SK-N-SH (cell line): Measurements from ENCODE around the gene DEXI.

ENCODE experiments used
- CTCF ChIP-seq: fragments of 200-600 bp; sonication (generic); IDR thresholded peaks from 2 replicates; pipeline ENCODE4 v1.6.1; 2017; ENCODE audit warnings: antibody characterized with exemption, mild to moderate bottlenecking, moderate library complexity
- EZH2phosphoT487 ChIP-seq: fragments of 200-600 bp; sonication (generic); IDR thresholded peaks from 2 replicates; pipeline ENCODE4 v1.6.1; 2017; ENCODE audit warnings: low read depth, mixed run types, mild to moderate bottlenecking, antibody characterized with exemption, moderate library complexity, borderline replicate concordance
- JUND ChIP-seq: IDR thresholded peaks from 2 replicates; pipeline ENCODE4 v1.4.0; 2012
- REST ChIP-seq: IDR thresholded peaks from 2 replicates; pipeline ENCODE4 v1.6.1; 2012; ENCODE audit warnings: mild to moderate bottlenecking, low read depth, low read length, moderate library complexity
- ZBTB33 ChIP-seq: IDR thresholded peaks from 2 replicates; pipeline ENCODE4 v1.4.0; 2012; ENCODE audit warnings: low read depth, borderline replicate concordance

- TF ChIP-seq CTCF (no peak), ZBTB33 (no peak), REST (no peak), EZH2phosphoT487 (no peak), JUND (no peak)
Observed at GRCh38 chr16:10923650-10924214, 18.5 kb downstream of the DEXI start.
